GM18907 (cell line): ENCODE data around the gene C2orf81.
"Not testable (repeated sequence)": the region's sequence is repeated elsewhere in the genome, so short reads cannot be mapped to it uniquely, and the experiment has no call there.

Experiments
- ATAC-seq: cut with Tn5 transposase; IDR thresholded peaks from one replicate; pipeline ENCODE4 v1.9.1; 2021; ENCODE audit warnings: mild to moderate bottlenecking, moderate library complexity; ENCODE audit not compliant: unreplicated experiment

The C2orf81 gene

DNA sequence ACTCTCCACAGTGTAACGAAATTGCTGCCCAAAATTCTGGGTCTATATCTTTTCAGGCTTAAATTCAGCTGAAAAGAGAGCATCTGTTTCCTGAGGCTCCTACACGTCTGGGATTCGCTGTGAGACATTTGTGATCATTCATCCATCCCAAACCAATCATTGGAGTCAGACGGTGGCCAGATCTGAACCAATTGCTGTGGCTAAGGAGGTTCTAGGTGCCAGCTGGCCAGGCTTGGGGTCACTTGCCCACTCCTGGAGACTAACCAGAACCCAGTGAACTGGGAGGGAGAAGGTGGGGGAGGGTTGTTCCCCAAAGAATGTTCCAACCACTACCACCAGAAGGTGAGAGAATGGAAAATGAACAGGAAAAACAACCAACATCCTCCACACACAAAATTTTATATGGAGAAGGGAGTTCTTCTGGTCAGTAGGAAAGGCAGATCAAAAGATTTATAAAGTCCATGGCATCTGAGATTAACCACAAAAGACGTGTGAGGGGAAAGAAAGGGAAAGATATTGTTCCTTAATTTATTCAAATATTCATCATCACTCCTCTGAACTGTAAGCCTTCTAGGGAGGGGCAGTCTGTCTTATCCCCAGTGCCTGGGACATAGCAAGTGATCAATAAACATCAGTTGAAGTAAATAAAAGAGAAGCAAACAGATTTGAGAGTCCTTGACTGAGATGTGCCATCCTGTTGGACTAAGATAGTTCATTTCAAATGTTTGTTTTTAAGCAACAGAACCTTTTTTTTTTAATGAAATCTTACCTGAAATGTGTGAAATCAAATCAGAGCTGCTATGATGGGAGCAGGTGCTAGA lies 23.3 kb upstream of the C2orf81 start:
- ATAC-seq: no peak

DNA sequence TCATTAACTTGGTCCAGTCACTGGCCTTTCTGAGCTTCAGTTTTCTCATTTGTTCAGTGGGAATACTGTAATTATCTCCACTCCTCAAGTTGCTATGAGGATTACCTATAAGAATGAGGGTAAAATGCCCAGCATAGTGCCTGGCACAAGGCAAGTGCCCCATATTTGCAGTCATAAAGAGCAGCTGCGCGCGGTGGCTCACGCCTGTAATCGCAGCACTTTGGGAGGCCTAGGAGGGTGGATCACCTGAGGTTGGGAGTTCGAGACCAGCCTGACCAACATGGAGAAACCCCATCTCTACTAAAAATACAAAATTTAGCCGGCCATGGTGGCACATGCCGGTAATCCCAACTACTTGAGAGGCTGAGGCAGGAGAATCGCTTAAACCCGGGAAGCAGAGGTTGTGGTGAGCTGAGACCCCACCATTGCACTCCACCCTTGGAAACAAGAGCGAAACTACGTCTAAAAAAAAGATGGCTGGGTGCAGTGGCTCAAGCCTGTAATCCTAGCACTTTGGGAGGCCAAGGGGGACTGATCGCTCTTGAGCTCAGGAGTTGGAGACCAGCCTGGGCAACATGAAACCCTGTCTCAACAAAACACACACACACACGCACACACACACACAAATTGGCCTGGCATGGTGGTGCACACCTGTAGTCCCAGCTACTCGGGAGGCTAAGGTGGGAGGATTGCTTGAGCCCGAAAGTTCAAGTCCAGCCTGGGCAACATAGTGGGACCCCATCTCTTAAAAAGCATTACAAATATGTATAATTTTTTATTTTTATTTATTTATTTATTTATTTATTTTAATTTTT lies 21.3 kb upstream of the C2orf81 start:
- not testable (repeated sequence) for ATAC-seq

DNA sequence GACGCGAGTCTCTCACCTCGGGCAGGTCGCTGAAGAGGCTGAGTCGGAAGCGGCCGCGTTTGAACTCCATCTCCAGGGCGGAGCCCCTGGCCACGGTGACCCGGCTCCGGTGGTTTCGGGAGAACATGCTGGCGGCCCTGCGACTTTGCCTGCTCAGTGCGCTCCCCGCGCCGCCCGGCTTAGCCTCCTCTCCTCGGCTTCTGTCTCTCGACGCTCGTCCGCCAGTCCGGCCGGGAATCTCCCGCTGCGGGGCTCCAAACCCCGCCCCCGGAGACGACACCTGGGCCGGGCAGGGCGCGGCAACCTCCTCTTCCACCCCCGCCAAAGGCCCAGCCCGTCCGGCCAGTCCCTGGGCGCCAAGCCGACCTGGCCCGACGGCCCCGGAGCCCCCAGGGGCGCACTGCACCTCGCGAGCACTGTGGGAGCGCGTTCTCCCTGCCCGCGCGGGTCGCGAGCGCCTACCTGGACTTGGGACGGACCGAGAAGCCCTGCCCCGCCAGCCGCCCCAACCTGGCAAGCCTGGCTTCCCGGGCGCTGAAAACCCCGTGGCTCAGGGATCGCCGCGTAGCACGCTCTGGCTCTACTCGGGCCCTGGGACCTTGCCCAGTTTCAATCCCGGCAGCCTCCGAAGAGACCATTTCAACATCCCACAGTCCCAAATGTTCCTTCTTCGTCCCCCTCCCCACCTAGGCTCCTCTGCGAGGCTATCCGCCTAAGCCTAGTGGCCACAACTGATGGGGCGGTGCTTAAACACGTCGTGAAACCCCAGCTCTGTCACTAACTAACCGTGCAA lies 20.5 kb upstream of the C2orf81 start, which contains the start of gene RTKN:
Gene RTKN (minus strand): TSS at position 248 of the 793 bp plus-strand sequence. CDS start 121 bp downstream, at position 127.
- ATAC-seq: peak; percentile 50

DNA sequence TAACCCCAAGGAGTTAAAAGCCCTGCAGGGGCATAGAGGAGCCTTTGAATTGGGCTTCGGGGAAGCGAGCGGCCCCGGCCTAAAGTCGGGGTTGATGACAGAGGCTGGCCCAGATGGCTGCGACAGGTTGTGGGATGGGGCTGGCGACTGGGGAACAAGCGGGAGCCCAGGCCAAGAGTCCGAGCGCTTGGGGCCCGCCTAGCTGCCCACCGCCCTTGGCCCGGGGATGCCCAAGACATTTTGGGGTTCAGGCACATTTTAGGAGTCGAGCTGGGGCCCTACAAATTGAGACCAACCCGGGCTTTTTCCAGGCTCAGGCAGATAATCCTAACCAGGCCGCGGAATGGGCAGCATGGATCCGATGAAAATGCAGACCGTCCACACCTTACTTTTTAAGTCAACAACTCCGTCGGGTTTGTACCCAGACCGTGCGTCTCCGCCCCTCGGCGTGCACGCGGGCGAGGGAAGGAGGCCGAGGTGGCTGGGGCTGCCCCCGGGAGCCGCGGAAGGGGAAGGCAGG lies 19.8 kb upstream of the C2orf81 start:
- no peak for ATAC-seq

DNA sequence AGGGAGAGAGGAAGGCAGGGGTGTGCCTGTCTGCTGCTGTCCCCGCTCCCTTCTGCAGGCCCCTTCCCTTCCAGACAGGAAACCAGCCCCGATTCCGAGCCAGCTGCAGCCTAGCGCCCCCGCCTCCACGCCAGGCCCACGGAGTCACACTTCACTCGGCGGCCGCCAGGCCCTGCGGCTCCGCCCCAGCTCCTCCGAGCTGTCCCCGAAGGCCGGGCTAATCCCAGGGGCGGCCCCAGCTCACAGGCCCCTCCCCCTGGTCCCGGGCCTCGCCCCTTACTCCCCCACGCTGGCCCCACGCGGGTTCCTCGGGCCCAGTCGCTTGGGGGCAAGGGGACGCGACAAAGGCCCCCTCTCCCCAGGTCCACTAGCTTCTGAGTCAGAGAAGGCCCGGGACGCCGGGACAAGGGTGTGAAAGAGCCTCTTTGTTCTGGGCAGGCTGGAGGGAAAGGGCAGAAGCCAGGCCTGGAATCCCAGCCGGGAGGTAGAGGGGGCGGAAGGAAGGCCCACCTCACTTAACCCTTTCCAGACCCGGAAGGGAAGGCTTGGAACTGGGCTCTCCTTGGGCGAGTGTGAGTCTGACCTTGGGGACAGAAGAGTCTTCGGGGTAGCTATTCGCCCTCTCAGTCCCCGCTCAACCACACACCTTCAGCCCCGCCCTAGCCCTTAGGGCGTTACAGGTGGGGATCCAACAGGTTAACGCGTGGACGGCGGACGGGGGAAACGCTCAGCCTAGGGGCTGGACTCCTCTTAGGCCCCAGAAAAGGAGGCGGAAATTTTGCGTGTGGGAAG lies 19.2 kb upstream of the C2orf81 start:
- peak; percentile 83 for ATAC-seq

DNA sequence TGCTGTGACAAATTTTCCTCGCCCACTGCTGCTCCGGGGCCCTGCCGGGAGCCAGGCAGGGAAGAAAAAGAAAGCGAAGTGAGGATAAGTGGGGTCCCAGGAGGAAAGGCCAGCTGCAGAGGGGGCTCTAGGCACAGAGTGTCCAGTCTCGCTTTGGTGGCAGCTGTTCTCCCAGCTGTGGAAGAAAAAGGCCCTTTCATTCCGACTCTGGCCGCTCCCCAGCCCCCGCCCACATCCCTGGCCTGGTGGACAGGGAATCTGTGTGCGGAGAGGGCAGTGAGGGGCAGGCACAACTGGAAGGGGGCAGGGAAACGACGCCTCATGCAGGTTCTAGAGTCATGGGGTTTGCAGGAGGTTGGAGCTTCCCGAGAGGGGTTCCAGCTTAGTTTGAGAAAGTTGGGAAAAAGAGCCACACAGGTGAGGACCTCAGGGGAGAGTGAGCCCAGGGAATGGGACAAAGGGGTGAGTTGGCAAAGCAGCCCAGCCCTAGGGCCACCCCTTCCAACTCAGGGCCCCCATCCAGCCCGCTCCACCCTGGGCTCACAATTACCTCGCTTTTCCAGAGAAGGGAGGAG lies 18.5 kb upstream of the C2orf81 start:
- ATAC-seq: peak; percentile 2

DNA sequence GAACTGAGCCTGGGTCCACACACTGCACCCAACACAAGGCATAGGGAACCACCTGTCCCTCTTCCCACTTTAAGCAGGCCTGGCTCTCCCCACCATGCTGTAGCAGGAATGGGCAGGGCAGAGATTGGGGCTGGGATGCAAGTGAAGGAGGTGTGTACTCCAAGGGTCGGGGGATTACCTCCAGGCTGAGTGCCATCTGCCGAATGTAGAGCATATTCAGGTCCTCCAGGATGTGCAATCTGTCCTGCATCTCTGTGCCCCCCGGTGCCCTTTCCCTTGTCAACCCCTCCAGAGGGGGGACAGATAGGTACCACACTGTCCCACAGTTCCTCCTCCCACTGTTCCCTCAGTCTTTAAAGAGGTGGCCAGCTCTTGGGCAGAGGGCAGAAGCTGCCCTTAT lies 18.0 kb upstream of the C2orf81 start:
- no peak for ATAC-seq

DNA sequence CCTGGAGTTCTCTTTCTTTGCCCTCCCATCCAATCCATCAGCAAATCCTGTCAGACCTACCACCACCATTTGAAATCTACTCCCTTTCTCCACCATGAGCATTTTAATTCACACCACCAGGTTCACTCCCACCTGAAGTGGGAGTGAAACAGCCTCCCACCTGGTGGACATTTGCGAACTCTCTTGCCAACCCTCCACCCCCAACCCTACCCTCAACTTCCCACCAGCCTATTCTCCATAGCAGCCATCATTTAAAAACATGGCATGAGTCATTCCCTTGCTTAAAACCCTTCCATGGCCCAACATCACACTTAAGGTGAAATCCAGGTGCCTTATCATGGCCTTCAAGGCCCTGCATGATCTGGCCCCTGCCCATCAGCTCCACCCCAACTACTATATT lies 16.8 kb upstream of the C2orf81 start:
- no peak for ATAC-seq

DNA sequence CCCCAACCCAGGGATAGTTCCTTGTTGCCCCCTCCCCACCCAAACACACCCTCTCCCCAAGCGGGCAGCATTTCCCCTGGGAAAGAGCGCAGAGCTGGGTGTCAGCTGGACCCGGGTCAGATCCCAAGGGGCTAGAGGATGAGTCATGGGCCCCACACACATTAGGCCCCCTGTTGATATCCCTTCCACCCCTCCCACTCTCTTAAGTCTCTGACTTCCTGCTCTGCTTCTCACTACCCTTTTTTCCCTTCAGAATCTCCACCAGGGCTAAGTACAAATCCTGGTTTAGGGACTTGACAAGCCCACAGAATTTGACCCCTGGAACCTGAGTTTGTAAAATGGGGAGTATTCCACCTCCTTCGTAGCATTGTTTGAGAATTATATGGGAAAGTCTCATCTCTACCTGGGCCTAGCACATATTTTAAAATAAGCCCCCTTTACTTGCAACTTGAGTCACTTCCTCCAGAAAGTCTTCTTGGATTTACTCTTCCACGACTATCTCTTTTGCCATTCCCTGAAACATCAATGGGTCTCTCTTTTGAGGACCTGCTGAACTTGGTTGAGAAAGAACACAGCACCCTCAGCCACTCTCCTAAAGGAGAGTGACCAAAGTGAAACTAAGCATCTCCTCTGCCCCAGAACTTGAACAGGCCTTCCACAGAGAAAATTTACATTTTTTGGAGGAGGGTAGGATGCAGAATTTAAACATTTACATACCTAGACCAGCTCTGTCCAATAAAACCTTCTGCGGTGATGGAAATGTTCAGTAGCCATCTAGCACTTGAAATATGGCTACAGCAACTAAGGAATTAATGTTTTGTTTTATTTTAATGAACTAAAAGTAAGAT lies 15.7 kb upstream of the C2orf81 start:
- ATAC-seq: no peak

DNA sequence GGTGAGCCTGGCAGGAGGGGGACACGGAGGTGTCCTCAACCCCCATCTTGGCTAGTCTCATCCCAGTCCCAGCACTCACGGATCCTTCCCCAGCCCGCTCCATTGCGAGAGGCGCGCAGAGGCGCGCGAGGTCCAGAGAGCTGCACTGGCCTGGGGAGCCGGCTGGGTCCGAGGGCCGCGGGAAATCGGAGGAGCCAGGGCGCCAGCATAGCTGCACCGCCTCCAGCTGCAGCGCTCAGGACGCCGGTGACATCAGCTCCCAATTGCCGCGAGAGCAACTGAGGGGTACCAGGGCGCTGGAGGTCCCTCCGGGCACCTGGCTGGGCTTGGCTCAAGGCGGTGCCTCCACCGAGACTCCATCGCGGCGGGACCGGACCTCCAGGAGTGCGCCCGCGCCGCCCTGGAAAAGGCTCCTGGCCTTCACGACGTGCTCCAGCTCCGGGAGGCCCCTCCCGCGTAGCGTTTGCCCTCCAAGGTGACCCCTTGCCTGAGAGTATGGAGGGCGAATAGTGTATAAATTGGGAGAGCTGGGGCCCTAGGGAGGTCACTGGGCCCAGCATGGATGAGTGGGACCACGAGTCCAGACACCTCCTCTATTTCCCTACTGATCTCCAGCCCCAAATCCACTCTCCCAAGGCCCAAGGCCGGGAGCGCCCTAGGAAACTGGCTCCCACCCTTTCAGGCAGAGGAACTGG lies 14.8 kb upstream of the C2orf81 start:
- ATAC-seq: no peak

DNA sequence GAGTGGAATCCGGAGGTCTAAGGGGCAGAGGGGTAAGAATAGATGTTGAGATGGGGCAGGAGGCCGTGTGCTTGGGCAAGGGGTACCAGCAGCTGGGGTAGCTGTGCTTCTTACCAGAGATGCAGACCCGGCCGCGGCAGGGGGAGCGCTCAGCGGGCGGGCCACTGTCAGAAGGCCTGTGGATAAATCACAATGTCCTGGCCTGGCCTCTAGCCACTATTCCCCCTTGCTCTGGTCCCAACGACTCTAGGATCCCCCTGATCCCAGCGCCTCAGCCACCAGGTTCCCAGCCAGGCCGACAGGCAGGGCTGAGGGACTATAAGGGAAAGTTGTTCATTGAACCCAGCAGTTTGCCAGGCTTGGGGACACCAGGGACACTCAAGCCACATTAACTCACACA lies 9.1 kb upstream of the C2orf81 start:
- ATAC-seq: no peak

DNA sequence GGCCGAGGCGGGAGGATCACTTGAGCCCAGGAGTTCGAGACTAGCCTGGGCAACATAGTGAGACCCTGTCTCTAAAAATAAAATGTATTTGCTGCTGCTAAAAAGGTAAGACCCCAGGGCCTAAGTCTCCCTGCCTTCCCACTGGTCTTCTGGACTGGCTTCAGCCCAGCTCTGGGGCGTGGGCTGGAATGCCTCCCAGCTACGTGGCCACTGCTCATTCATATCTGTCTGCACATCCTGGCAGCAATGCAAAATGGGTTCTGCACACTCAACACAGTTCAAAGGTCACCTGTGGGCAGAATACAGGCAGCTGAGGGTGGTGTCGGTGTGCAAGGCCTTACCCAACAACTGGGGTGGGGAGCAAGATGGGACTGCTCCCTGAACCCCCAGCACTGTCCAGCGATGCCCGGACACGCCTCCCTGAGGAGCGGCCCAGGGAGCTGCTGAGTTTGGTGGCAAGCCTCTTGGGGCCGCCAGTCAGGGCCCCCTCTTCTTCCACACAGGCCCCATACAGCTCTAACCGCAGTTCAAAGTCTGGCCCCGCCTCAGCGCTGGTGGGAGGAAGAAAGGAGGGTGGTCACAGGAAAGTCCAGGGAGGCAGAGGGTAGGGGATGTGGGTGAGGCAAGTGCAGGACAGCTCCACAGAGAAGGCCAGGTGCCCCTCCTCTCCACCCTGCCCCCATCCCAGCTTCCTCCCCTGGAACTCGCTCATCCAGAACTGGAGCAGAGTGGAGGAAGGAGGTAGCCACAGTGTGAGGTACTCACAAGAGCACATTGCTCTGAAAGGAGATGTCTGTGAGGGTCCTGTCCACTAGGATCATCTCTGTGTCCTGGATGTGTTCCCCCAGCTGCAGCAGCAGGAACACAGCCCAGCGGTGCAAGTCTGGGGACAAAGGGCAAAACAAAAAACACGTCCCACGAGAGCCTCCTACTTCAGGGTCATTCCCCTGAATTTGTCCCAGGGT lies 8.3 kb upstream of the C2orf81 start:
- ATAC-seq: no peak

DNA sequence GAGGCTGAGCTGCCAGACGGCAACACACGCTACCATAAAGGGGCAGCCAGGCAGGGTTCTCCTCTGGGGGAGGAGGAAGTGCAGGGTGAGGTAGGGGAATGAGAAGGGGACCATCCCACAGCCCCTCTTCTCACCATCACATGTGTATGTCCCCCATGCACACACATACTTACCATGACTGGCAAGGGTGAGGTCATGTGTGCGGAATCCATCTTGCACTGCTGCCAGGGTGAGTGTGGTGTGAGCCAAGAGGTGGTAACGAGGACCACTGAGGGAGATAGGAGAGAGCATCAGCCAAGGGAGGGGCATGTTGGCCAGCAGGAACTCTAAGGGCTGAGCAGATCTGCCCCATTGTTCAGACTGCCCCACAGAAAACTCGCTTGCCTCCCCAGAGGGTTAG lies 7.3 kb upstream of the C2orf81 start:
- no peak for ATAC-seq

DNA sequence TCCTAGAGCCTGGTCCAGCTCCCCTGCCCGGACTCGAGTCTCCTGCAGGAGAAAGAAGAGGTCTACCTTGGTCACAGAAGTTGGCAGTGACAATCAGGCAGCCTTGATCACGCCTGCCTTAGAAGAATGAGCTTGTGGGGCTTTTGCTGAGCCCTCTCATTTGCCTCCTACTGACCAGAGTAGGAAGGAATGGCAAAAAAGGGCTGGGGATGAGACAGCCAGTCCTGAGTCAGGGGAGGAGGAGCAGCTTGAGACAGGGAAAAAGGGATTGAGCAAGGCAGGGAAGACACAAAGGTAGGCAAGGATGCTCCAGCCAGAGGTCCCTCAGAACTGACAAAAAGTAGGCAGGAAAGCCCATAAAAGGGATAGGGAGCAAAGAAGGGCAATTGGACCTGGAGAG lies 6.1 kb upstream of the C2orf81 start:
- ATAC-seq: no peak

DNA sequence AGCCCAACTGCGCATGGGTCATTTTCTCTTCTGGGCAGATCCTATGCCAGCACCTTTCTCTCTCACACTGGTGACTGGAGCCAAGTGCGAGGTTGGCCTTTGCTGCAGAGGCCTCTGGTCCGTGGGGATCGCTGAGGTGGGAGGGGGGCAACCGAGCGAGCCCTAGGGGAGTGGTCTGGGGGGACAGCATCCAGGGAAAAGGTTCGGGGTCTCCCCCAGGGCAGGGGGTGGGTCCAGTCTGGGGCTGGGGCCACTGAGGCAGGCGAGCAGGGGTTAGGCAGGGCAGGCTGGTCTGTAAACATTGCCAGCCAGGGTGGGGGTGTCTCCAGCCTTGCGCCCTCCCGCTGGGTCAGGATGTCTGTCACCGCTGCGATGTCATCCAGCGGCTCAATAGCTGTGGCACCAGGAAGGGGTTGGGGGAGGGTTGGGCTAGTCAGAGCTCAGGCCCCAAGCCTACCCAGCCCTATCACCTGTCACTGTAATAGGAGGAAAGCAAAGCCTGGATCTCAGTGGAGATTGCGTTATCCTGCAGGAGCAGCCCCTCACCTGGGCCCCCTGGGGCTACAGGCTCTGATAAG lies 4.9 kb upstream of the C2orf81 start:
- ATAC-seq: no peak

DNA sequence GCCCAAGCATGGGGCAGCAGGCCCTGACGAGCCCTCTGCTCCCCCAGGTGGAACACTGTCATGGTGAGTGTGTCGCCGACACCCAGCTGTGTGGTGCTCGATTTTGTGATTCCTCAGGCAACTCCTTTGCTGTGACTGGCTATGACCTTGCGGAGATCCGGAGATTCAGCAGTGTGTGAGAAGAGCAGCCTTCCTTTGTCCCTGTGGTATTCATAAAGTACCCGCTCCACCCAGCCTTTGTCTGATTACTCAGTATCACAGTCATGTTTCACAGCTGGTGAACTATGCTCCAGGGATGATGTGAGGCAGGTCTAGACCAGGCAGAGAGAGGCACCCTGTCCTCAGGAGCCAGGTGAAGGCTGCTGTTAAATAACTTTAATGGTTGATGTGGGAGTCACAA lies 4.1 kb upstream of the C2orf81 start:
- ATAC-seq: no peak

DNA sequence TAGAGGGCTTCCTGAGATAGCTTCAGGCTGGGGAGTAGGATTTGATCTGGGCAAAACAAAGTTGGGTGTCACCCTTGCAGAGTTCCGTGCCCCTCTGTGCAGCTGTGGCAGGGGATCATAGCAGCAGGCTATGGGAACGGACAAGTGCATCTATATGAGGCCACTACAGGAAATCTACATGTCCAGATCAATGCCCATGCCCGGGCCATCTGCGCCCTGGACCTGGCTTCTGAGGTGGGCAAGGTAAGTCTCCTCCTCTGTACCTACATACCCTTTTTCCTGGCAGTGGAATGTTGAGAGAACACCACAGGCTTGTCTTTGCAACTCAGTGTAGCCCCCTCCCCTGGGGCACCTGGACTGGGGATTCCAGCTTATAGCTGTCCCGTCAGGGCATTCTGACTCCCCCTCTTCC lies 3.6 kb upstream of the C2orf81 start:
- ATAC-seq: no peak
